Muscle layer of duodenum (tissue), 2 donors: ENCODE measurements around the gene MAST4.
"Not testable (repeated sequence)": the region's sequence is repeated elsewhere in the genome, so short reads cannot be mapped to it uniquely, and the experiment has no call there.

Experiments
- H3K27ac ChIP-seq: one replicate; pipeline ENCODE4 v1.7.0; 2013; ENCODE audit warnings: mild to moderate bottlenecking, low read length
- H3K27me3 ChIP-seq: one replicate; pipeline ENCODE4 v1.7.0; 2013; ENCODE audit warnings: low read depth, mild to moderate bottlenecking, control low read depth, low read length
- H3K36me3 ChIP-seq, 2 donors: one replicate each; pipeline ENCODE4 v1.7.0; 2013; ENCODE audit warnings: low read length in 2 of 2, control low read depth in 1 of 2, mild to moderate bottlenecking in 1 of 2; ENCODE audit not compliant: insufficient read depth in 2 of 2, control insufficient read depth in 1 of 2
- H3K4me1 ChIP-seq, 2 donors: one replicate each; pipeline ENCODE4 v1.7.0; 2013; ENCODE audit warnings: low read length in 2 of 2, mild to moderate bottlenecking in 2 of 2, control low read depth in 1 of 2, moderate library complexity in 1 of 2; ENCODE audit not compliant: insufficient read depth in 2 of 2, control insufficient read depth in 1 of 2
- H3K4me3 ChIP-seq, 2 donors: one replicate each; pipeline ENCODE4 v1.7.0; 2013; ENCODE audit warnings: low read length in 2 of 2, low read depth in 1 of 2, mild to moderate bottlenecking in 1 of 2
- H3K9me3 ChIP-seq, 2 donors: one replicate each; pipeline ENCODE4 v1.7.0; 2013; ENCODE audit warnings: low read length in 2 of 2, control low read depth in 1 of 2, mild to moderate bottlenecking in 1 of 2; ENCODE audit not compliant: control insufficient read depth in 1 of 2
- donor health status: healthy.

The MAST4 gene

GRCh38 chr5:66818304-66818934 lies 222.2 kb downstream of the MAST4 start:
- no peak overlapping the region for H3K4me3 ChIP-seq
- H3K4me1 ChIP-seq = no peaks in the 10 kb centered on the region
- H3K36me3 ChIP-seq = no peaks in the 10 kb centered on the region
- H3K27ac ChIP-seq = no peak overlapping the region
- no peaks in the 10 kb centered on the region for H3K9me3 ChIP-seq
- no peaks in the 10 kb centered on the region for H3K27me3 ChIP-seq

- no peak overlapping the region for H3K4me3 ChIP-seq
- no peaks in the 10 kb centered on the region for H3K27me3 ChIP-seq
- H3K9me3 ChIP-seq = no peaks in the 10 kb centered on the region
- H3K36me3 ChIP-seq = no peaks in the 10 kb centered on the region
- H3K27ac ChIP-seq = no peak overlapping the region
- no peaks in the 10 kb centered on the region for H3K4me1 ChIP-seq
Observed at GRCh38 chr5:66818935-66819328, 222.7 kb downstream of the MAST4 start.

- Histone ChIP-seq H3K9me3 (no peaks in the 10 kb centered on the region), H3K27ac (no peak overlapping the region), H3K4me1 (no peaks in the 10 kb centered on the region), H3K27me3 (no peaks in the 10 kb centered on the region), H3K36me3 (no peaks in the 10 kb centered on the region), H3K4me3 (no peak overlapping the region)
Observed at GRCh38 chr5:66820630-66821207, 224.5 kb downstream of the MAST4 start.

GRCh38 chr5:66821688-66822429 lies 225.7 kb downstream of the MAST4 start:
- no peaks in the 10 kb centered on the region for H3K27me3 ChIP-seq
- H3K4me1 ChIP-seq = no peaks in the 10 kb centered on the region
- no peak overlapping the region for H3K4me3 ChIP-seq
- no peaks in the 10 kb centered on the region for H3K9me3 ChIP-seq
- no peak overlapping the region for H3K27ac ChIP-seq
- no peaks in the 10 kb centered on the region for H3K36me3 ChIP-seq

GRCh38 chr5:66822906-66823305 lies 226.7 kb downstream of the MAST4 start:
- H3K4me1 ChIP-seq, H3K36me3 ChIP-seq, H3K27me3 ChIP-seq, H3K9me3 ChIP-seq, H3K4me3 ChIP-seq, H3K27ac ChIP-seq: not testable (repeated sequence)

- peaks cover 0 to 3% of the 10 kb centered on the region in 2 donors for H3K4me1 ChIP-seq
- H3K4me3 ChIP-seq = no peak overlapping the region
- no peaks in the 10 kb centered on the region for H3K9me3 ChIP-seq
- H3K36me3 ChIP-seq = no peaks in the 10 kb centered on the region
- H3K27ac ChIP-seq = no peak overlapping the region
- H3K27me3 ChIP-seq = no peaks in the 10 kb centered on the region
Observed at GRCh38 chr5:66824476-66824875, 228.3 kb downstream of the MAST4 start.

- Histone ChIP-seq H3K9me3 (no peaks in the 10 kb centered on the region), H3K4me1 (peaks cover 0 to 3% of the 10 kb centered on the region in 2 donors), H3K36me3 (no peaks in the 10 kb centered on the region), H3K27me3 (no peaks in the 10 kb centered on the region), H3K4me3 (no peak overlapping the region), H3K27ac (no peak overlapping the region)
Observed at GRCh38 chr5:66826263-66826662, 230.1 kb downstream of the MAST4 start.

- Histone ChIP-seq H3K9me3 (no peaks in the 10 kb centered on the region), H3K4me3 (no peak overlapping the region), H3K36me3 (no peaks in the 10 kb centered on the region), H3K27me3 (no peaks in the 10 kb centered on the region), H3K27ac (no peak overlapping the region), H3K4me1 (peaks cover 0 to 3% of the 10 kb centered on the region in 2 donors)
Observed at GRCh38 chr5:66826696-66827095, 230.5 kb downstream of the MAST4 start.

GRCh38 chr5:66828046-66828547 lies 231.9 kb downstream of the MAST4 start:
- H3K4me3 ChIP-seq = peak overlapping the region; percentile 62 to 77
- no peaks in the 10 kb centered on the region for H3K9me3 ChIP-seq
- no peaks in the 10 kb centered on the region for H3K36me3 ChIP-seq
- peaks cover 0 to 3% of the 10 kb centered on the region in 2 donors for H3K4me1 ChIP-seq
- H3K27ac ChIP-seq = peak overlapping the region; percentile 0
- no peaks in the 10 kb centered on the region for H3K27me3 ChIP-seq

- no peaks in the 10 kb centered on the region for H3K27me3 ChIP-seq
- peak overlapping the region; percentile 0 for H3K27ac ChIP-seq
- H3K36me3 ChIP-seq = no peaks in the 10 kb centered on the region
- H3K4me3 ChIP-seq = peak overlapping the region; percentile 62 to 77
- H3K9me3 ChIP-seq = no peaks in the 10 kb centered on the region
- H3K4me1 ChIP-seq = peaks cover 0 to 3% of the 10 kb centered on the region in 2 donors
Observed at GRCh38 chr5:66828548-66829357, 232.6 kb downstream of the MAST4 start.

GRCh38 chr5:66829358-66829674 lies 233.1 kb downstream of the MAST4 start:
- Histone ChIP-seq H3K27me3 (no peaks in the 10 kb centered on the region), H3K4me1 (peaks cover 0 to 3% of the 10 kb centered on the region in 2 donors), H3K36me3 (no peaks in the 10 kb centered on the region), H3K27ac (peak overlapping the region; percentile 0), H3K4me3 (peak overlapping the region; percentile 62 to 77), H3K9me3 (no peaks in the 10 kb centered on the region)
